ENCODE data around the gene FBRSL1.
A peak's percentile ranks its signal among the peaks of the same experiment; 100 is the strongest.

The FBRSL1 gene

DNA sequence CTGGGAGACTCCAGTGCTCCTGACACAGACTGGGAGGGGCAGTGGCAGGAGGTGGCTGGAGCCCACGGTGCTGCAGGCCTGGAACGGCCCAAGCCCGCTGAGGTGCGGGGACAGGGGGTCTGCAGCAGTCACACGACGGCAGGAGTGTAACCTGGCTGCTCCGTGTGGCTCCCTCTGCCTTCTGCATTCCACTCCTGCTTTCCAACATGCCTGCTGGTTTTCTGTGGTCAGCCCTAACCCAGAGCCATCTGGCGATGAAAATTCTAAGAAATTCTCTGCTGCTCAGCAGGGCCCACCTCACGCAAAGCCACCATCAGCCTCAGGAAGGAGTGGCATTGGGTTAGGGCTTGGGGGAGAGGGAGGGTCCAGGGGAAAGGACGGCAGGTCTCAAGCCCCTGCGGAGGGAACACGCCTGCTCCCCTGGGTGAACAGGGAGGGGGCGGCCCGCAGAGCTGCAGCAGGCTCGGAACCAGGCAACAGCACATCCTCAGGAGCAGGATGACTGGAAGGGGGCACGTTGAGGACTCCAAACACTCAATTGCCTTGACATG lies 5.0 kb upstream of the FBRSL1 start:
- in situ Hi-C loops (cut with HindIII; ENCODE audit: low pct_unique_long_range_greater_than_20kb, low sequenced_read_pairs) = no loop called here
- no peak for DNase-seq (ENCODE audit: low read depth in 1 of 2, low spot score in 1 of 2)
- TF ChIP-seq JUND (IDR thresholded peaks at IDR 0.05; ENCODE audit: low read depth) = no peak

- no peak for TF ChIP-seq JUND (IDR thresholded peaks at IDR 0.05; ENCODE audit: low read depth)
- in situ Hi-C loops (cut with HindIII; ENCODE audit: low pct_unique_long_range_greater_than_20kb, low sequenced_read_pairs) = no loop called here
- DNase-seq (ENCODE audit: low read depth in 1 of 2, low spot score in 1 of 2) = no peak
These were observed 4.3 kb upstream of the FBRSL1 start for GRCh38 chr12:132485619-132486018.

- DNase-seq (ENCODE audit: low read depth in 1 of 2, low spot score in 1 of 2) = no peak
- TF ChIP-seq JUND (IDR thresholded peaks at IDR 0.05; ENCODE audit: low read depth) = no peak
- in situ Hi-C loops (cut with HindIII; ENCODE audit: low pct_unique_long_range_greater_than_20kb, low sequenced_read_pairs) = no loop called here
These were observed 3.8 kb upstream of the FBRSL1 start for GRCh38 chr12:132486168-132486567.

- no peak for TF ChIP-seq JUND (IDR thresholded peaks at IDR 0.05; ENCODE audit: low read depth)
- in situ Hi-C loops (cut with HindIII; ENCODE audit: low pct_unique_long_range_greater_than_20kb, low sequenced_read_pairs) = no loop called here
- DNase-seq (ENCODE audit: low read depth in 1 of 2, low spot score in 1 of 2) = no peak
These were observed 3.4 kb upstream of the FBRSL1 start for GRCh38 chr12:132486576-132486975.

- no peak for TF ChIP-seq JUND (IDR thresholded peaks at IDR 0.05; ENCODE audit: low read depth)
- in situ Hi-C loops (cut with HindIII; ENCODE audit: low pct_unique_long_range_greater_than_20kb, low sequenced_read_pairs) = no loop called here
- DNase-seq (ENCODE audit: low read depth in 1 of 2, low spot score in 1 of 2) = no peak
These were observed 2.6 kb upstream of the FBRSL1 start for GRCh38 chr12:132487311-132487741.

DNA sequence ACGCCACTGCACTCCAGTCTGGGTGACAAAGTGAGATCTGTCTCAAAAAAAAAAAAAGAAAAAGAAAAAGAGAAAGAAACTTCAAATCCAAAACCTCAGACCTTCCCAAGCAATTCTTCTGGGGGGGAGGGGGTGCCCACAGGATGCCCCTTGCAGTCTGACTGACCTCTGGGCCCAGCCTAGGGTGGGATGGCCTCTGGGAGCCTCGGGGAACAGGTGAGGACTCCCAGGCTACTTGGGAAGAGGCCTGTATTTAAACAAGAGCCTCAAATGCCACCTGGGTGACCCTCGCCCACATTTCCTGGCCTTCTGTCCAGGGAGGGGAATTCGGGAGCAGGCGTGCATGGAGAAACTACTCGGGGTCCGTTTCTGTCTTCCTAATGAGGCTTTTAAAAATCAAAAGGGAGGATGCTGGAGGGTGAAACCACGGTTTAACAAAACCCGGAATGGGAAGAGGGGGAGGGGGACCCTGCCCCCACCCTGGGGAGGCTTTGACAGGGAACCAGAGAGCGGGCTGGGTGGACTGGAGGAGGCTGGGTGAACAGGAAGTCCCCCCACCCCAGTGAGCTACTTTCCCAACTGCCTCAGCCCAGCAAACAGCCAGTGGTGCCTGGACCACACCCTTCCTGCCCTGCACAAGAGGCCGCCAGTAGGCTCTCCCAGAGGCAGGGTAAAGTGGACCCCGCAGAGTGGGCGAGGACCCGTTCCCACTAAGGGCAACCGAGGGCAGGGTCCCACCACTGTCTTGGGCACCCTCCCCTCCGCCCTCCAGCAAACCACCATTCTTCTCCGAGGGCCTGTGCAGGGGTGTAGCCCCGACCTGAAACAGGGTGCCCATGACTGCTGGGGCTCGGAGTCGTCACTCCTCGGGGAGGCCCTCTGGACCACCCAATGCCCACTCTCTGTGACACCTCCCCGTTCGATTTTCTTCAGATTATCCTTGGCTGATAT lies 1.5 kb upstream of the FBRSL1 start:
- no peak for TF ChIP-seq JUND (IDR thresholded peaks at IDR 0.05; ENCODE audit: low read depth)
- no peak for DNase-seq (ENCODE audit: low read depth in 1 of 2, low spot score in 1 of 2)
- in situ Hi-C loops (cut with HindIII; ENCODE audit: low pct_unique_long_range_greater_than_20kb, low sequenced_read_pairs) = no loop called here

DNA sequence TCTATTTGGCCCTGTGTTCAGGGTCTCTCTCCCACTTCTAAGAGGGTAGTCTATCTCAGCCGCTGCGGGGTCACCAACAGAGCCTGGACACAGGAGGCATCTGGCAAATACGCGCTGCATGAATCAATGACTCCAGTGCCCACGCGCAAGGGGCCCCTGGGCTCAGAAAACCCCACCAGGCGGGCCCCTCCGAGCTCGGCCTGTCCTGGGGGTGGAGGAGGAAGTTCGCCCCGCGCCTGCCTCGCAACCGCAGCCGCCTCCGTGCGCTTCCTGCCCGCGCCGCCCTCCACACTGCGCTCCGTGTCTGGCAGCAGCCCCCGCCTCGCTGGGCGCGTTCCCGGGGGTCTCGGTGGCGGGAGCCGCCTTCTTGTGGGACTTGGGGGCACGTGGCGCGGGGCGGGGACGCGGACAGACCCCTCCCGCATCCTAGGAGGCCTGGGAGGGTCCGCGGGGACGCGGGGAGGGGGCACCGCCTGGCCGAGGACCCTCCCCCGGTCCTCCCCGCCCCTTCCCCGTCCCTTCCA lies 811 bp upstream of the FBRSL1 start:
- in situ Hi-C loops (cut with HindIII; ENCODE audit: low pct_unique_long_range_greater_than_20kb, low sequenced_read_pairs) = no loop called here
- no peak for DNase-seq (ENCODE audit: low read depth in 1 of 2, low spot score in 1 of 2)
- TF ChIP-seq JUND (IDR thresholded peaks at IDR 0.05; ENCODE audit: low read depth) = no peak

- DNase-seq (ENCODE audit: low read depth in 1 of 2, low spot score in 1 of 2) = peak in 1 of 2 experiments; percentile 39
- TF ChIP-seq JUND (IDR thresholded peaks at IDR 0.05; ENCODE audit: low read depth) = no peak
- in situ Hi-C loops (cut with HindIII; ENCODE audit: low pct_unique_long_range_greater_than_20kb, low sequenced_read_pairs) = no loop called here
These were observed 629 bp downstream of the FBRSL1 start for GRCh38 chr12:132490422-132491137.

GRCh38 chr12:132491138-132491663 lies 1.2 kb downstream of the FBRSL1 start:
- peak; percentile 56 to 82 for DNase-seq (ENCODE audit: low read depth in 1 of 2, low spot score in 1 of 2)
- in situ Hi-C loops (cut with HindIII; ENCODE audit: low pct_unique_long_range_greater_than_20kb, low sequenced_read_pairs) = no loop called here
- no peak for TF ChIP-seq JUND (IDR thresholded peaks at IDR 0.05; ENCODE audit: low read depth)

- in situ Hi-C loops (cut with HindIII; ENCODE audit: low pct_unique_long_range_greater_than_20kb, low sequenced_read_pairs) = no loop called here
- DNase-seq (ENCODE audit: low read depth in 1 of 2, low spot score in 1 of 2) = no peak
- TF ChIP-seq JUND (IDR thresholded peaks at IDR 0.05; ENCODE audit: low read depth) = no peak
These were observed 1.9 kb downstream of the FBRSL1 start for GRCh38 chr12:132491761-132492378.

- in situ Hi-C loops (cut with HindIII; ENCODE audit: low pct_unique_long_range_greater_than_20kb, low sequenced_read_pairs) = no loop called here
- TF ChIP-seq JUND (IDR thresholded peaks at IDR 0.05; ENCODE audit: low read depth) = no peak
- DNase-seq (ENCODE audit: low read depth in 1 of 2, low spot score in 1 of 2) = no peak
These were observed 2.6 kb downstream of the FBRSL1 start for GRCh38 chr12:132492522-132492921.

- DNase-seq (ENCODE audit: low read depth in 1 of 2, low spot score in 1 of 2) = no peak
- in situ Hi-C loops (cut with HindIII; ENCODE audit: low pct_unique_long_range_greater_than_20kb, low sequenced_read_pairs) = no loop called here
- TF ChIP-seq JUND (IDR thresholded peaks at IDR 0.05; ENCODE audit: low read depth) = no peak
These were observed 3.0 kb downstream of the FBRSL1 start for GRCh38 chr12:132492951-132493350.
